Smooth muscle cell (in vitro differentiated cells): Measurements from ENCODE around the gene DTX3. TPM values are rescaled to one million over a fixed set of nuclear protein-coding genes. Genes with fewer than 3 reads are reported as not detected.
"Not testable (repeated sequence)": the region's sequence is repeated elsewhere in the genome, so short reads cannot be mapped to it uniquely, and the experiment has no call there.

Experiments
- DNase-seq: peaks from one replicate; lab custom pipeline; 2025; ENCODE audit not compliant: unreplicated experiment; lab: John Stamatoyannopoulos, UW
- H2AFZ ChIP-seq: fragments of 200-600 bp; sonication (generic); 2 replicates; pipeline ENCODE4 v1.6.0; 2016; ENCODE audit warnings: antibody characterized with exemption, low read depth, mild to moderate bottlenecking
- H3F3A ChIP-seq: fragments of 200-600 bp; sonication (generic); 2 replicates; pipeline ENCODE4 v1.6.0; 2017; ENCODE audit warnings: antibody characterized with exemption, low read depth
- H3K27ac ChIP-seq: fragments of 200-600 bp; sonication (generic); 2 replicates; pipeline ENCODE4 v1.5.1; 2016; ENCODE audit warnings: low read depth, mild to moderate bottlenecking
- H3K27me3 ChIP-seq: fragments of 200-600 bp; sonication (generic); 2 replicates; pipeline ENCODE4 v1.6.1; 2016; ENCODE audit warnings: low read depth, mild to moderate bottlenecking
- H3K36me3 ChIP-seq: fragments of 200-600 bp; sonication (generic); 2 replicates; pipeline ENCODE4 v1.5.1; 2016; ENCODE audit warnings: low read depth
- H3K4me1 ChIP-seq: fragments of 200-600 bp; sonication (generic); 2 replicates; pipeline ENCODE4 v1.5.1; 2016; ENCODE audit warnings: low read depth
- H3K4me2 ChIP-seq: fragments of 200-600 bp; sonication (generic); 2 replicates; pipeline ENCODE4 v1.6.0; 2016; ENCODE audit warnings: mild to moderate bottlenecking
- H3K4me3 ChIP-seq: fragments of 200-600 bp; sonication (generic); 2 replicates; pipeline ENCODE4 v1.5.1; 2016; ENCODE audit warnings: mild to moderate bottlenecking
- H3K79me2 ChIP-seq: fragments of 200-600 bp; sonication (generic); 2 replicates; pipeline ENCODE4 v1.6.0; 2016; ENCODE audit warnings: low read depth, mild to moderate bottlenecking
- H3K9ac ChIP-seq: fragments of 200-600 bp; sonication (generic); 2 replicates; pipeline ENCODE4 v1.6.0; 2016; ENCODE audit warnings: low read depth
- H3K9me3 ChIP-seq: fragments of 200-600 bp; sonication (generic); replicated peaks from 2 replicates; pipeline ENCODE4 v1.5.1; 2016; ENCODE audit warnings: low read depth
- H4K20me1 ChIP-seq: fragments of 200-600 bp; sonication (generic); 2 replicates; pipeline ENCODE4 v1.6.0; 2016; ENCODE audit warnings: low read depth
- CTCF ChIP-seq: fragments of 200-600 bp; sonication (generic); IDR thresholded peaks from 2 replicates; pipeline ENCODE4 v1.5.1; 2017; ENCODE audit warnings: borderline replicate concordance, mild to moderate bottlenecking, antibody characterized with exemption; ENCODE audit not compliant: insufficient read depth, poor library complexity, severe bottlenecking
- WGBS: methylation state at CpG from one replicate; pipeline ENCODE4 v1.1.7; 2016; ENCODE audit warnings: low lambda C conversion rate; 5-methylcytosine and 5-hydroxymethylcytosine counted together
- polyA plus RNA-seq: library from polyadenylated mRNA; unstranded; fragments of >200 nt; fragmentation: Nextera tagmentation; extraction: Ambion mirVana; gene quantifications from 2 replicates; pipeline ENCODE4 v1.2.1, GENCODE V29; 2016
- total RNA-seq: library from RNA; depleted of rRNA; stranded (reverse); fragments of >200 nt; gene quantifications from 2 replicates; pipeline ENCODE4 v1.2.3, GENCODE V29; 2014

The DTX3 gene
- total and polyA plus RNA-seq, 2 experiments from 2014 or later, result 29.4 to 43.0 TPM

- no peaks in the 10 kb centered on the region for H3K9me3 ChIP-seq
- no peak overlapping the region for H3K27ac ChIP-seq
- H3K27me3 ChIP-seq, result no peaks in the 10 kb centered on the region
- H3K4me1 ChIP-seq, result no peaks in the 10 kb centered on the region
- H3F3A ChIP-seq, result no peaks in the 10 kb centered on the region
- no peaks in the 10 kb centered on the region for H4K20me1 ChIP-seq
- no peaks in the 10 kb centered on the region for H3K36me3 ChIP-seq
- no peak overlapping the region for H3K9ac ChIP-seq
- H3K4me2 ChIP-seq, result no peak overlapping the region
- no peak overlapping the region for H3K4me3 ChIP-seq
- no peak for TF ChIP-seq CTCF
- DNase-seq, result no peak
- H2AFZ ChIP-seq, result no peak overlapping the region
- no peaks in the 10 kb centered on the region for H3K79me2 ChIP-seq
- 56% methylated on average over 3 of the region's 3 CpGs for WGBS
These were observed 49.4 kb downstream of the DTX3 start for GRCh38 chr12:57654042-57654441.

DNA sequence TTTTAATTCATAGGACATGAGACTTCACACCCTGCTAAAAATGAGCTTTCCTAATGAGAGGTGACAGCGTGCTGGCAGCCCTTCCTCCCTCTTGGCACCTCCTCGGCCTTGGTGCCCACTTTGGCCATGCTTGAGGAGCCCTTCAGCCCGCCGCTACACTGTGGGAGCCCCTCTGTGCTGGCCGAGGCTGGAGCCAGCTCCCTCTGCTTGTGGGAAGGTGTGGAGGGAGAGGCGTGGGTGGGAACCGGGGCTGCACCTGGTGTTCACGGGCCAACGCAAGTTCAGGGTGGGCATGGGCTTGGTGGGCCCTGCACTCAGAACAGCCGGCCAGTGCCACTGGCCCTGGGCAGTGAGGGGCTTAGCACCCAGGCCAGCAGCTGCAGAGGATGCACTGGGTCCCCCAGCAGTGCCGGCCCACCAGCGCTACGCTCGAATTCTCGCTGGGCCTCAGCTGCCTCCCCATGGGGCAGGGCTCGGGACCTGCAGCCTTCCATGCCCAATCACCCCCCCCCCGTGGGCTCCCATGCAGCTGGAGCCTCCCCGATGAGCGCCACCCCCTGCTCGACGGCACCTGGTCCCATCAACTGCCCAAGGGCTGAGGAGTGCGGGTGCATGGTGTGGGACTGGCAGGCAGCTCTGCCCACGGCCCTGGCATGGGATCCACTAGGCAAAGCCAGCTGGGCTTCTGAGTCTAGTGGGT is 51.1 kb downstream of the DTX3 start:
- Histone ChIP-seq H4K20me1 (no peaks in the 10 kb centered on the region), H2AFZ (no peak overlapping the region), H3K4me1 (no peaks in the 10 kb centered on the region), H3K36me3 (no peaks in the 10 kb centered on the region), H3F3A (no peaks in the 10 kb centered on the region), H3K4me2 (no peak overlapping the region), H3K27me3 (no peaks in the 10 kb centered on the region), H3K27ac (no peak overlapping the region), H3K9ac (no peak overlapping the region), H3K9me3 (no peaks in the 10 kb centered on the region), H3K4me3 (no peak overlapping the region), H3K79me2 (no peaks in the 10 kb centered on the region)
- TF ChIP-seq CTCF, result no peak
- DNase-seq, result no peak
- WGBS, result 84% methylated on average over 17 of the region's 23 CpGs

DNA sequence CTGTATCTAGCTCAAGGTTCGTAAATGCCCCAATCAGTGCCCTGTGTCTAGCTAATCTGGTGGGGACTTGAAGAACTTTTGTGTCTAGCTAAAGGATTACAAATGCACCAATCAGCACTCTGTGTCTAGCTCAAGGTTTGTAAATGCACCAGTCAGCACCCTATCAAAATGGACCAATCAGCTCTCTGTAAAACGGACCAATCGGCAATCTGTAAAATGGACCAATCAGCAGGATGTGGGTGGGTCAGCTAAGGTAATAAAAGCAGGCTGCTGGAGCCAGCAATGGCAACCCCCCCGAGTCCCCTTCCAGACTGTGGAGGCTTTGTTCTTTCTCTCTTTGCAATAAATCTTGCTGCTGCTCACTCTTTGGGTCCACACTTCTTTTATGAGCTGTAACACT is 51.8 kb downstream of the DTX3 start:
- not testable (repeated sequence) for H3K9me3 ChIP-seq, H3K79me2 ChIP-seq, H3K27ac ChIP-seq, H3F3A ChIP-seq, DNase-seq, H3K4me1 ChIP-seq, H3K4me3 ChIP-seq, H3K9ac ChIP-seq, H2AFZ ChIP-seq, H3K27me3 ChIP-seq, H3K4me2 ChIP-seq, H4K20me1 ChIP-seq, H3K36me3 ChIP-seq
- WGBS, result 75% methylated on average over 4 of the region's 4 CpGs

DNA sequence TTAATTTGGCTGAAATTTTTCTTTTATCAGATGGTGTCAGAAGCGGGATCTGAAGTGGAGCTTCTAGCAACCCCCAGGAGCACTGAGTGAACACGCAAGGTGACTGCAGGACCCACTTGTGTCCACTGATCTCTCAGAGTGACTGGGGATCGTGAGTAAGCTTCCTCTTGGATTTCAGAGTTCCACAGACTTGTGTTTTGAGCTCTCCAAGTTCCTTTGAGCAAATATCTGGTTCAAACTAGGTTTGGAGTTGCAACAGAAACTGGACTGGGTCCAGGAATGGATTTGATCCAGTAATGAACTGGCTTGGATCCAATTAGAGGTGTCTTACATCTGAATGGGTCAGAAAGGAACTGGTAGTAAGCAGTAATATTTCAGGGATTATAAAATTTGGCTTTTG is 53.1 kb downstream of the DTX3 start:
- WGBS, result 68% methylated on average over 3 of the region's 3 CpGs
- H3K4me3 ChIP-seq, result no peak overlapping the region
- no peaks in the 10 kb centered on the region for H3K79me2 ChIP-seq
- no peak overlapping the region for H2AFZ ChIP-seq
- no peaks in the 10 kb centered on the region for H3F3A ChIP-seq
- DNase-seq, result no peak
- TF ChIP-seq CTCF, result no peak
- no peaks in the 10 kb centered on the region for H3K36me3 ChIP-seq
- H4K20me1 ChIP-seq, result no peaks in the 10 kb centered on the region
- H3K9ac ChIP-seq, result no peak overlapping the region
- H3K4me2 ChIP-seq, result no peak overlapping the region
- no peaks in the 10 kb centered on the region for H3K4me1 ChIP-seq
- H3K27ac ChIP-seq, result no peak overlapping the region
- no peaks in the 10 kb centered on the region for H3K27me3 ChIP-seq
- no peaks in the 10 kb centered on the region for H3K9me3 ChIP-seq
